ENCODE results near the gene MYO1D.

The MYO1D gene

DNA sequence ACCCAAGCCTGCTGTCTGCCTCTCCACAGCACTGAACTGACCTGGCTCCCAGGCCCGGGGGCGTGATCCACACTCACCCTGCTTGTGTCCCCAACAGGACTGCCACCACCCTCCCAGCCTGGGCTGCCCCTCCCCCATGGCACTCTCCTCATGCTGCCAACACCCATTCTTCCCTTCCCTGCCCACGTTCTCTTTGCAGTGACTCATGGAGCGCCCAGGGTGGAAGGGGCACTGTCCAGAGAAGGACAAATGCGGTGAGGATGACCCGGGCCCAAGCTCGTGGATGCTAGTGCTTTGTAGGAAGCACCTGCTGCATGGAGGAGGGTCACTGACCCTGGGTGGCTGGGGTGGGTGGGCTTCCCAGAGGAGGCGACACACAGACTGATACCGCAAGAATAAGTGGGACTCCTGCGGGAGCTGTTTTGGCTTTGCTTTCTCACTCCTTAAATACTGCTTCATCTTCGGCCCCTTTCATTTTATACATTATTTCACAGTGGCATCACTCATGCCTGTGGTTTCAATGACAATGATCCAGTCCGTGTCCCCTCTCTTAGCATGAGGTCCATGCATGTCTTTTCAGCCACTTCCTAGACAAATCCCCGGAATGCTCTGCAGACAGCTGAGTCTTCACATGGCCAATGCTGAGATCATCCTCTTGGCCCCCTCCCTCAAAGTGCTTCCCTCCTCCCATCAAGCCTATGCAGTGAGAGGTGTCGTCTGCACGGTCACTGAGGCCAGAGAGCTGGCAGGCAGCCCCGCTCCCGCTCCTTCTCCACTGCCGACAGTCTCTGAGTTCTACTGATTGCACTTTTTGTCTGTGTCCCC is 372.5 kb downstream of the MYO1D start:
- TF ChIP-seq, protein P1, sequence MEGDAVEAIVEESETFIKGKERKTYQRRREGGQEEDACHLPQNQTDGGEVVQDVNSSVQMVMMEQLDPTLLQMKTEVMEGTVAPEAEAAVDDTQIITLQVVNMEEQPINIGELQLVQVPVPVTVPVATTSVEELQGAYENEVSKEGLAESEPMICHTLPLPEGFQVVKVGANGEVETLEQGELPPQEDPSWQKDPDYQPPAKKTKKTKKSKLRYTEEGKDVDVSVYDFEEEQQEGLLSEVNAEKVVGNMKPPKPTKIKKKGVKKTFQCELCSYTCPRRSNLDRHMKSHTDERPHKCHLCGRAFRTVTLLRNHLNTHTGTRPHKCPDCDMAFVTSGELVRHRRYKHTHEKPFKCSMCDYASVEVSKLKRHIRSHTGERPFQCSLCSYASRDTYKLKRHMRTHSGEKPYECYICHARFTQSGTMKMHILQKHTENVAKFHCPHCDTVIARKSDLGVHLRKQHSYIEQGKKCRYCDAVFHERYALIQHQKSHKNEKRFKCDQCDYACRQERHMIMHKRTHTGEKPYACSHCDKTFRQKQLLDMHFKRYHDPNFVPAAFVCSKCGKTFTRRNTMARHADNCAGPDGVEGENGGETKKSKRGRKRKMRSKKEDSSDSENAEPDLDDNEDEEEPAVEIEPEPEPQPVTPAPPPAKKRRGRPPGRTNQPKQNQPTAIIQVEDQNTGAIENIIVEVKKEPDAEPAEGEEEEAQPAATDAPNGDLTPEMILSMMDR (IDR thresholded peaks at IDR 0.05; ENCODE audit: control insufficient read depth, extremely low read depth, insufficient read depth), result no peak
- H3K4me3 ChIP-seq (ENCODE audit: low read depth, low read length), result no peak overlapping the region

DNA sequence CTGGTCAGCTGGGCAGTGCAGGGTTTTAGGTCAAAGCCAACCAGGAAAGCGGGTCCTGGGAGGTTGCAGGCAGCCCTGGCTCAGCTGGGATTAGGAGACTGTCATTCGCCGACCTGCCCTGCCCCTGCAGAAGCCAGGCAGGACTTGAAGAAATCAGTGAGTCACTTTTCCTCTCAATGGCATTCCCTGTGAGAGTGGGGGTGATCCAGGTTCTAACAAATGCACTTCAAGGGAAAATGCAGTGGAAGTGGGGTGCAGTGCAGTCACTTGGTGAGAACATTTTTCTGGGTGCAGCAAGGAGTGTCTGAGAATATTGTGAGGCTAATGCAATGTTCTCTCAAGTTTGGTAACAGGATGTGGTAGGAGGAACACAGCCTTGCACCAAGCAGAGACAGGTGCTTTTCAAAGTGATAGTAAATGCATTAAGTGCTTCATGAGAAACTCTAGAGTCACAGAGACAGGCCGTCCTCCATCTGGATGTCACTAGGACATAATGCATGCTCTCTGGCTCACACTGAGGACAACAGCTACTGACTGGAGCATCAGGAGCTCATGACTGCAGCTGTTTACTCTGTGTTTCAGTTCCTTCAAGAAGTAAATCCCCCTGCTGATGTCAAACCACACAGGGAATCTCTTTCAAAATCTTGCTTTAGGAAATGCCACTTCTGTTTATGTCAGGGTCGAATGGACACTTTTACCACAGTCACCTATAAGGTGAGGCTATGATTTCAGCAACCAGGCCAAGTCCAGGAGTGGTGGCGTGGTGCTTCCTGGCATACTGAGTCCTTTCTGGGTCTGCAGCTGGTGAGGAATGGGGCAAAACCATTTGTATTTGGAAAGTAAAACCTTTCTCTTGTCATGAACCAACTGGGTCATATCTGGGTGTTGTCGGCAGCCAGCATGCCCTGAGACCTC is 373.4 kb downstream of the MYO1D start:
- TF ChIP-seq, protein P1 (IDR thresholded peaks at IDR 0.05; ENCODE audit: control insufficient read depth, extremely low read depth, insufficient read depth), result no peak
- H3K4me3 ChIP-seq (ENCODE audit: low read depth, low read length), result no peak overlapping the region
- DNase-seq (ENCODE audit: low read depth), result no peak

More for the DNA sequence above, 372.5 kb downstream of the MYO1D start:
- DNase-seq (ENCODE audit: low read depth), result no peak

- H3K4me3 ChIP-seq (ENCODE audit: low read depth, low read length), result no peak overlapping the region
- TF ChIP-seq, protein P1 (IDR thresholded peaks at IDR 0.05; ENCODE audit: control insufficient read depth, extremely low read depth, insufficient read depth), result no peak
- no peak for DNase-seq (ENCODE audit: low read depth)
These were observed 374.2 kb downstream of the MYO1D start for GRCh38 chr17:32502710-32503109.

GRCh38 chr17:32502013-32502412 is 374.9 kb downstream of the MYO1D start:
- TF ChIP-seq, protein P1 (IDR thresholded peaks at IDR 0.05; ENCODE audit: control insufficient read depth, extremely low read depth, insufficient read depth), result no peak
- H3K4me3 ChIP-seq (ENCODE audit: low read depth, low read length), result no peak overlapping the region
- no peak for DNase-seq (ENCODE audit: low read depth)

DNA sequence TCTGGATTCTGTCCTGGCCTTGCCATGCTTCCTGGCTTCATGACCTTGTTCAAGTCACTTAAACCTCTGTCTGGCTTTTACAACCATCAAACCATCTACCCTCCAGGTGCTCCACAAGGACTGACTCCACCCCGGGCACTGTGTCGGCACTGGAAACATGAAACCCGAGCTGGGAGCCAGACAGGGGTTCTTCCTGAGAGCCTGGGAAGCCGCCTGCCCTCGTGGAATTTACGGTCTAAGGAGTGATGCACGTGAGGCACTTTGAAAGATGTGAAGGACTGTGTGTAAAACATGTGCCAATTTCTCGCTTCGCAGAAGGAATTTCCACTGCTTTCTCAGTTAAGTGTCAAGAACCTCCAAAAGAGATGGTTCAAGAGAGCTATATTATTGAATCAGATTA is 378.5 kb downstream of the MYO1D start:
- H3K4me3 ChIP-seq (ENCODE audit: low read depth, low read length), result no peak overlapping the region
- TF ChIP-seq, protein P1 (IDR thresholded peaks at IDR 0.05; ENCODE audit: control insufficient read depth, extremely low read depth, insufficient read depth), result no peak
- DNase-seq (ENCODE audit: low read depth), result no peak

- no peak for DNase-seq (ENCODE audit: low read depth)
- no peak overlapping the region for H3K4me3 ChIP-seq (ENCODE audit: low read depth, low read length)
- TF ChIP-seq, protein P1 (IDR thresholded peaks at IDR 0.05; ENCODE audit: control insufficient read depth, extremely low read depth, insufficient read depth), result no peak
These were observed 379.3 kb downstream of the MYO1D start for GRCh38 chr17:32497431-32498205.
